Hepatocyte (in vitro differentiated cells): ENCODE data around the gene AGT.

ENCODE experiments used
- EZH2 ChIP-seq: fragments of 200-600 bp; sonication (generic); IDR thresholded peaks from 2 replicates; pipeline ENCODE4 v1.6.1; 2016; ENCODE audit warnings: antibody characterized with exemption, mild to moderate bottlenecking, borderline replicate concordance
- EZH2phosphoT487 ChIP-seq: fragments of 200-600 bp; sonication (generic); IDR thresholded peaks from one replicate; pipeline ENCODE4 v1.6.1; 2018; ENCODE audit warnings: antibody characterized with exemption, mild to moderate bottlenecking, low read depth, moderate library complexity; ENCODE audit not compliant: unreplicated experiment, severe bottlenecking
- TF ChIP-seq, protein P1 (sequence below): fragments of 200-600 bp; sonication (generic); IDR thresholded peaks from 2 replicates; pipeline ENCODE4 v1.5.1; 2016; ENCODE audit warnings: antibody characterized with exemption, mild to moderate bottlenecking; ENCODE audit not compliant: poor library complexity

DNA sequence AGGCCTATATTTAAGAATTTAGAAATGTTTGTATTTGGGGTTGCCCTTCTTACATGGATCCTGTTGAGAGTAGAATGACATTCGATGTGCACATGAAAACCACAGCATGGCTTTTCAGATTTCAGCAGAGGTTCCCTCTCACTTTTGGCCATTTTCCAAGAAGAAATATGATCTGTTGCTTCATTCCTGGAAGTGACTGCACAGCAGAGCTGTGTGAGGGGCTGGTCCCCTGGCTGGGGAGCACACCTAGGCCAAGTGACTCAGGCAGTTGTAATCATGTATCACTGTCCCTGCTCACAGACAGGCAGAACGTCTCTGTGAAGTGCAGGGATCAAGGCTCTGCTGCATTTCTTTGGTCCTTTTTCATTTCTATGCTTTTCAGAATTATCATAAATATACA lies 32.3 kb downstream of the AGT start:
- TF ChIP-seq, protein P1, sequence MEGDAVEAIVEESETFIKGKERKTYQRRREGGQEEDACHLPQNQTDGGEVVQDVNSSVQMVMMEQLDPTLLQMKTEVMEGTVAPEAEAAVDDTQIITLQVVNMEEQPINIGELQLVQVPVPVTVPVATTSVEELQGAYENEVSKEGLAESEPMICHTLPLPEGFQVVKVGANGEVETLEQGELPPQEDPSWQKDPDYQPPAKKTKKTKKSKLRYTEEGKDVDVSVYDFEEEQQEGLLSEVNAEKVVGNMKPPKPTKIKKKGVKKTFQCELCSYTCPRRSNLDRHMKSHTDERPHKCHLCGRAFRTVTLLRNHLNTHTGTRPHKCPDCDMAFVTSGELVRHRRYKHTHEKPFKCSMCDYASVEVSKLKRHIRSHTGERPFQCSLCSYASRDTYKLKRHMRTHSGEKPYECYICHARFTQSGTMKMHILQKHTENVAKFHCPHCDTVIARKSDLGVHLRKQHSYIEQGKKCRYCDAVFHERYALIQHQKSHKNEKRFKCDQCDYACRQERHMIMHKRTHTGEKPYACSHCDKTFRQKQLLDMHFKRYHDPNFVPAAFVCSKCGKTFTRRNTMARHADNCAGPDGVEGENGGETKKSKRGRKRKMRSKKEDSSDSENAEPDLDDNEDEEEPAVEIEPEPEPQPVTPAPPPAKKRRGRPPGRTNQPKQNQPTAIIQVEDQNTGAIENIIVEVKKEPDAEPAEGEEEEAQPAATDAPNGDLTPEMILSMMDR = no peak
- no peak for TF ChIP-seq EZH2
- no peak for TF ChIP-seq EZH2phosphoT487
